Measurements from ENCODE around the gene PRELID1.
"Not testable (repeated sequence)": the region's sequence is repeated elsewhere in the genome, so short reads cannot be mapped to it uniquely, and the experiment has no call there.

PRELID1 gene

GRCh38 chr5:177336603-177337494 lies 33.2 kb downstream of the PRELID1 start:
- DNase-seq: no peak

DNA sequence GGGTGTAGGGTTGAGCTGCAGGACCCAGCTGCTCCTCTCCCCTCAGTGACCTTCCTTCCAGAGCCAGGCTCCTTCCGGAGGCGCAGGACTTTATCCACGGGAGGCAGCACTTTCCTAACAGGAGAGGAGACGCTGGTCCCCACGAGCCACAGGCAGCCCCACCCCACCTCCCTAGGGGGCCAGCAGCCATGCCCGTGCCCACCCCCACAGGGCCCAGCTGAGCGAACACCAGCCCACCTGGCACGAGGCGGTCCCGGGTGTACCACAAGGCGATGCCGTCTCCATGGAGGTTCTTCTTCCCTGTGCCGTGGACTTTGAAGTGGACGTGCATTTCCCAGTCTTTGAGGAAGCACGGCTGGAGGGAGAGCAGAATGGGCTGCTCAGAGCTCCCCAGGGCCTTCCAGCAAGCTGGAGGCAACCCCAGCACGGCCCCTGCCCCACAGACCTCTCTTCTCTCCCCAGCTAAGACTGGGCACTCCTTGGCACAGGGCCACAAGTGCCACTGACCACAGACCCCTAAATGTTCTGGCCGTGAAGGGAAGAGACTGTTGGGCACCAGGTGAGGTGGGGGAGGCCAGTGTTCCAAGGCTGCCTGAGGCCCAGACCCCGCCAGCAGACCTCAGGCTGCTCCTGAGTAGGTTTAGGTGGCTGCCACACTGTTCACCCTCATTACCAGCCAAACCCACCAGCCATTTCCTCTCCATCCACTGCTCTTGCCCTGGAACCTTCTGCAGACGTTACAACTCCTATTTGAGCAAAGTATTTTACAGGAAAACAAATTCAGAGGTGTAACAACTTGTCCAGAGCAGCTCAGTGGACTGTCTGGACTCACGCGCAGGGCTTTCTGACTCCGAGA lies 34.9 kb downstream of the PRELID1 start:
- DNase-seq: no peak

GRCh38 chr5:177339107-177339638 lies 35.6 kb downstream of the PRELID1 start:
- DNase-seq: no peak

DNA sequence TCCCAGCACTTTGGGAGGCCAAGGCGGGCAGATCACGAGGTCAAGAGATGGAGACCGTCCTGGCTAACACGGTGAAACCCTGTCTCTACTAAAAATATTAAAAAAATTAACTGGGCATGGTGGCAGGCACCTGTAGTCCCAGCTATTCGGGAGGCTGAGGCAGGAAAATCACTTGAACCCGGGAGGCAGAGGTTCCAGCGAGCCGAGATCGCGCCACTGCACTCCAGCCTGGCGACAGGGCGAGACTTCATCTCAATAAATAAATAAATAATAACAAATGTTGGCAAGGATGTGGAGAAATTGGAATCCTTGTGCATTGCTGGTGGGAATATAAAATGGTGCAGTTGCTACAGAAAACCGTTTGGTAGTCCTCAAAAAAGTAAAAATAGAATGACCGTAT lies 39.4 kb downstream of the PRELID1 start:
- DNase-seq: not testable (repeated sequence)

- DNase-seq: no peak
These were observed 40.2 kb downstream of the PRELID1 start for GRCh38 chr5:177343777-177344176.

- DNase-seq: no peak
These were observed 41.3 kb downstream of the PRELID1 start for GRCh38 chr5:177344891-177345290.

- no peak for DNase-seq
These were observed 43.2 kb downstream of the PRELID1 start for GRCh38 chr5:177346820-177347219.

GRCh38 chr5:177347699-177348098 lies 44.1 kb downstream of the PRELID1 start:
- no peak for DNase-seq

DNA sequence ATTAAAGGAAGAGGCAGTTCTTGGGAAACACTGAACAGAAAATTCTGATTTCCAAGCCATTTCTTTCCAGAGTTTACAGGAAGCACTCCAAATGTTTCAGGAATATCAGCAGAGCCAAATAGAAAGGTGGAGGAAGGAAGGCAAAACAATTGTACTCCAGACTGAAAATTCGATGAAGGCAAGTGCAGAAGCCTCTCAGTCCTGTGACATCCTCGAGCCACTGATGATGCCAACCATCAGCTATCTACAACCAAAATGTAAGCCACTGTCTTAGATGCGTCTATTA lies 45.7 kb downstream of the PRELID1 start:
- no peak for DNase-seq

DNA sequence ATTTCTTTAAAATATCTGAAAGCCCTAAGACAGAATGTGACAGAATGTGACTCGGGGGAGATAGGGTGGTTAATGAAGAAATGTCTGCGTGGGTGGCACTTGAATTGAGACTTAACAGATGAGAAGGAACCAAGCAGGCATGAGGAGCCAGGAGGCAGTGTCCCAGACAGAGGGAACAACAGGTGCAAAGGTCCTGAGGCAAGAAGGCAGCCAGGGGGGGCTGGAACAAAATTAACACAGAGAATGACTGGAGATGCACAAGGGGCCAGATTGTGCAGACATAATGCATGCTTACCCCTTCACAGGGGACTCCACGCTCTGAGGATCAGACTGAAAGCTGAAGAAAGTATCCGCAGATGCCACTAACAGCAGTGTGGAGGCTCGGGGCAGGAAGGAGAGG lies 46.2 kb downstream of the PRELID1 start:
- no peak for DNase-seq

- no peak for DNase-seq
These were observed 47.3 kb downstream of the PRELID1 start for GRCh38 chr5:177350776-177351391.

DNA sequence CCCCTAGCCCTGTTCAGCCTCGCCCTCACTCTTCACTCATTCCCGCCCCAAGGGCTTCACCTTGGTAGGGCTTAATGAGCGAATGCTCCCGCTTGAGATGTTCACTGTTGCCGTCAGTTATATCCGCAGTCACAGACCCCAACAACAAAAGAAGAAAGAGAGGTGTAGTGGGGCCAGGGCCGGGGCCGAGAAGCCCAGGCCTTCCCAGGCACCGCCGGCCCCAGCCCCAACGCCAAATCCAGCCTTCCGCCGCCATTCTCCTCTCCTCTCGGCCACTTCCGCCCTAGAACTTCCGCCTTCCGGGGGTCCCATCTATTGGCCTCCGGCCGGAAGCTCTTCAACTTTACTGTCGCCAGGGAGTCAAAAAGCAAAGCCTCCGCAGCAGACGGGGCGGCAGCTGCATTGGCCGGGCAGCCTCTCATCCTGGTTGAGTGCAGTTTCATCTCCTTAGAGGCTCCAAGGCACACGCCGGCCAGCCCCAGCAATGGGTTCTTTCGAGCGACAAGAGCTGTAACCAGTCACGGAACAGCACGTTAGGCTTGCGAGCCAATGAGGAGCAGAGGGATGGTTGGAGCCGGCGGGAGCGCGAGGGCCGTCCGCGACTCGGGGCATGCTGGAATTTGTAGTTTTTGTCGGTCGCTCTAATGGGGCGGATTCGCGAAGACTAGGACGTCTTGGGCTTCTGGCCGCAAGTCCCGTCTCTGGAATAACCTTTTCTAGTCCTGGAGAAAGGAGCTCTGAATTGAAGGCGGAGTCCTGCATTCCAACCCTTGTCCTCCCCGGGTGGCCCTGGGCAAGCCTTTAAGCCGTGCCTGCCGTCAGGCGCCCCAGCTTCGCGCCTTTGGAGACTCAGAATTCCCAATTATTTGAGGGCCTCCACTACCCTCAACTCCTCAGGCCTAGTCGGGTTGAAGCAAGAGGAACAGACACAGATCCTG lies 48.1 kb downstream of the PRELID1 start, which contains the start of gene LMAN2:
Gene LMAN2 (minus strand): TSS at position 277 of the 938 bp plus-strand sequence. CDS start 21 bp downstream, at position 256.
- peak; percentile 97 for DNase-seq

GRCh38 chr5:177353093-177353492 lies 49.5 kb downstream of the PRELID1 start:
- no peak for DNase-seq

DNA sequence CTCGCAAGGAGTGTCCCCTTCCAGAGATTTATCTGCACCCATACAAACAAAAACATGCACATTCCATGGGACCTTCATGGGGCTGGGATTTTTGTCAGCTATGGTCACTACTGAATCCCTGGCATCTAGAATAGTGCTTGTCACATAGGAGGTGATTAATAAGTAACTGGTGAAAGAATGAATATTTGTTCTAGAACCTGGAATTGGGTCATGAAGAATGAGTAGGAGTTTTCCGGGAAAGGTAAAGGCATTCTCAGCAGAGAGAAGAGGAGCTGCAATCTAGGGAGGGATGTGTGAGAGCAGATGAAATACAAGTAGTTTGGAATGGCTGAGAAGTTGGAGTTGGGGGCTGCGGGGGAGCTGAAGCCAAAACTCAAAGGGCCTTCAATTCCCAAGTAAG lies 50.7 kb downstream of the PRELID1 start:
- no peak for DNase-seq

DNA sequence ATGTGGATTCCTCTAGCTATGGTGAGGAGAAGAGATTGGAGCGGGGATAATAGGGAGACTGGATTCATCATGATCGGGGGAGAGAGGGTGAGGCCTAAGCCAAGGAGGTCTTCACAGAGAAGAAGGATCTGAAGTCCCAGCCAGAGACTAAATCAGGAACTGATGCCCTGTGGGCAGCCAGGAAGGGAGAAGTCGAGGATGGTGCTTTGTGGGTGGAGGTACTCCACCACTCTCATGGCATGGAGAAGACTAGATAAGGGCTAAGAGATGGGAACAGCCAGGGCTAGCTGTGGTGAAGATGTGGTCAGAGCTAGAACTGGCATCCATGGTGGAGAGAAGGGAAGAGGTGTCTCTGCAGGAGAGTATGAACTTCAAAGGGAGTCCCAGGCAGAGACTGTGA lies 51.1 kb downstream of the PRELID1 start:
- no peak for DNase-seq

GRCh38 chr5:177355162-177355867 lies 51.7 kb downstream of the PRELID1 start:
- no peak for DNase-seq

- no peak for DNase-seq
These were observed 52.2 kb downstream of the PRELID1 start for GRCh38 chr5:177355868-177356168.

Measured in right hindlimb (tissue), 1 donor.